NB4 (cell line): Measurements from ENCODE around the gene OR8J3.

ENCODE experiments used
- TF ChIP-seq, protein P1 (sequence below): IDR thresholded peaks from 2 replicates; pipeline ENCODE4 v1.6.1; 2011; ENCODE audit warnings: low read depth, low read length
- TF ChIP-seq, protein P2 (sequence below): IDR thresholded peaks from one replicate; pipeline ENCODE4 v1.5.1; 2012; ENCODE audit warnings: low read depth, low read length

DNA sequence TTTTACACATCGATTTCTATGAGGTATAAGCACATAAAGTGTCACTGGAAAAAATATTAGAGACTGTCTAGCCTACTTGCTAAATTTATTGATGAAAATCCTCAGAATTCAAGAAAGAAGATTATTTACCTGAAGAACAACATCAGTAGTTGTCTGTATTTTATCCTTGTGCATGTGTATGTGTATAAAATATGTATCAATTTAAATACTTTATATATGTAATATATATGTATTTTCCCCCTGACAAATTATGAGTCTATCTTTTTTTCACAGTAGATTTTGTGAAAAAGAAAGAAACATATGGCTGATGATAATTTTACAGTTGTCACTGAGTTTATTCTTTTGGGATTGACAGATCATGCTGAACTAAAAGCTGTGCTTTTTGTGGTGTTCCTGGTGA lies 36.3 kb upstream of the OR8J3 start, which contains the start of gene OR5J2:
- TF ChIP-seq, protein P1, sequence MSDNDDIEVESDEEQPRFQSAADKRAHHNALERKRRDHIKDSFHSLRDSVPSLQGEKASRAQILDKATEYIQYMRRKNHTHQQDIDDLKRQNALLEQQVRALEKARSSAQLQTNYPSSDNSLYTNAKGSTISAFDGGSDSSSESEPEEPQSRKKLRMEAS: no peak
- TF ChIP-seq, protein P2, sequence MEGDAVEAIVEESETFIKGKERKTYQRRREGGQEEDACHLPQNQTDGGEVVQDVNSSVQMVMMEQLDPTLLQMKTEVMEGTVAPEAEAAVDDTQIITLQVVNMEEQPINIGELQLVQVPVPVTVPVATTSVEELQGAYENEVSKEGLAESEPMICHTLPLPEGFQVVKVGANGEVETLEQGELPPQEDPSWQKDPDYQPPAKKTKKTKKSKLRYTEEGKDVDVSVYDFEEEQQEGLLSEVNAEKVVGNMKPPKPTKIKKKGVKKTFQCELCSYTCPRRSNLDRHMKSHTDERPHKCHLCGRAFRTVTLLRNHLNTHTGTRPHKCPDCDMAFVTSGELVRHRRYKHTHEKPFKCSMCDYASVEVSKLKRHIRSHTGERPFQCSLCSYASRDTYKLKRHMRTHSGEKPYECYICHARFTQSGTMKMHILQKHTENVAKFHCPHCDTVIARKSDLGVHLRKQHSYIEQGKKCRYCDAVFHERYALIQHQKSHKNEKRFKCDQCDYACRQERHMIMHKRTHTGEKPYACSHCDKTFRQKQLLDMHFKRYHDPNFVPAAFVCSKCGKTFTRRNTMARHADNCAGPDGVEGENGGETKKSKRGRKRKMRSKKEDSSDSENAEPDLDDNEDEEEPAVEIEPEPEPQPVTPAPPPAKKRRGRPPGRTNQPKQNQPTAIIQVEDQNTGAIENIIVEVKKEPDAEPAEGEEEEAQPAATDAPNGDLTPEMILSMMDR: no peak
